ENCODE measurements around the gene GATA6.

GATA6 gene

DNA sequence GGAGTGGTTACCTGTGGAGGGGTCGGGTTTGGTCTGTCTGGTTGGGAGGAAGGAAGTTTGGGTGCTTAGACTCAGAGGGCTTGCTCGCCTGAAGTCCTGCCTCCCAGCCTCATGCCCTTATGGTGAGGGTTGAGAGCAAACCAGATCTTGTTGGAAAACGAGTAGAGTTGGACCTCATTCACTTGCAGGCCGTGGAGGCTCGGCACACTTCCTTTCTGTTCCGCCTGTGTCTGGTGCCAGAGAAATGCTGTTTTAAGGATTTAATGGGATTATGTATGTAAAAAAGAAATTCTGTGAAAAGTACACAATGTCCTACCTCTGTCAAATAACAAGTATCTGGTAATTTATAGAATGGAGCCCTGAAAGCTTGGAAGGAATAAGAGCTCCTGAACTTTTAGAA is 29.6 kb downstream of the GATA6 start:
- no peak for TF ChIP-seq ZFX (IDR thresholded peaks at IDR 0.05)
- no peak for TF ChIP-seq CTCF (conservative IDR thresholded peaks at IDR 0.05)

DNA sequence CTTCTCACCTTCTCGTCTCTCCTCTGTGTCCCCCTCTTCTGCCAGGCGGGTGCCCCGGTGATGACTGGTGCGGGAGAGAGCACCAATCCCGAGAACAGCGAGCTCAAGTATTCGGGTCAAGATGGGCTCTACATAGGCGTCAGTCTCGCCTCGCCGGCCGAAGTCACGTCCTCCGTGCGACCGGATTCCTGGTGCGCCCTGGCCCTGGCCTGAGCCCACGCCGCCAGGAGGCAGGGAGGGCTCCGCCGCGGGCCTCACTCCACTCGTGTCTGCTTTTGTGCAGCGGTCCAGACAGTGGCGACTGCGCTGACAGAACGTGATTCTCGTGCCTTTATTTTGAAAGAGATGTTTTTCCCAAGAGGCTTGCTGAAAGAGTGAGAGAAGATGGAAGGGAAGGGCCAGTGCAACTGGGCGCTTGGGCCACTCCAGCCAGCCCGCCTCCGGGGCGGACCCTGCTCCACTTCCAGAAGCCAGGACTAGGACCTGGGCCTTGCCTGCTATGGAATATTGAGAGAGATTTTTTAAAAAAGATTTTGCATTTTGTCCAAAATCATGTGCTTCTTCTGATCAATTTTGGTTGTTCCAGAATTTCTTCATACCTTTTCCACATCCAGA is 31.3 kb downstream of the GATA6 start:
- no peak overlapping the region for H3K27ac ChIP-seq
- TF ChIP-seq CTCF (conservative IDR thresholded peaks at IDR 0.05) (no peak), ZFX (IDR thresholded peaks at IDR 0.05) (no peak)

More for the DNA sequence above, 29.6 kb downstream of the GATA6 start:
- H3K27ac ChIP-seq, result no peak overlapping the region

- H3K27ac ChIP-seq, result no peak overlapping the region
- no peak for TF ChIP-seq CTCF (conservative IDR thresholded peaks at IDR 0.05)
- no peak for TF ChIP-seq ZFX (IDR thresholded peaks at IDR 0.05)
Measured at GRCh38 chr18:22203035-22203434, 33.6 kb downstream of the GATA6 start.

DNA sequence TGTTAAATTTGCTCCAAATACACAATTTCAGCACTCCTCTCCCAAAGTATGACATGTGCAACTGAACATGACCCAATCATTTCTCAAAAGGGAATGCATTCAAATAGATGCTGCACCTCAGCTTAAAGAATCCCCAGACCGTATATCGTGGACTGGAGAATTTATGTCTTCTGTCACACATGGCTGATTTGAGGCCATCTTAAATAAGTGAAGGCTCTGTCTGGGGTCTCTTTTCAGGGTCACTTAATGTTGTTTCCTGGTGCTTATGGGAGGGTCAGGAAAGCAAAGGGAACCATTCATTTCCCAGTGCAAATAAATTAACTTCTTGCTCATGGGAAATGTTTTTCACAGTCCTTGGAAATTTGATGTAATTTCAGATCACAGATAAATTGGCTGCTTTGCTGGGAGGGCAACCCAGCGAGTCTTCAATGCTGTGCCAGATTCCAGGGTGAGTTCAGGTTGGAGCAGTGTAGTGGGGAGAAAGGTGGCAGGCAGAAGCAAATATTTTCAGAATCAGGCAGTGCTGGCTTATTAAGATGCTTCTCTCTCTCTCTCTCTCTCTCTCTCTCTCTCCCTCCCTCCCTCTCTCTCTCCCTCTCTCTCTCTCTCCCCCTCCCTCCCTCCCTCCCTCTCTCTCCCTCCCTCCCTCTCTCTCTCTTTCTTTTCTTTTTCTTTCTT is 34.3 kb downstream of the GATA6 start:
- no peak overlapping the region for H3K27ac ChIP-seq
- TF ChIP-seq ZFX (IDR thresholded peaks at IDR 0.05) (no peak), CTCF (conservative IDR thresholded peaks at IDR 0.05) (no peak)

GRCh38 chr18:22204214-22204536 is 34.8 kb downstream of the GATA6 start:
- TF ChIP-seq CTCF (conservative IDR thresholded peaks at IDR 0.05) (no peak), ZFX (IDR thresholded peaks at IDR 0.05) (no peak)
- no peak overlapping the region for H3K27ac ChIP-seq

GRCh38 chr18:22204996-22205395 is 35.6 kb downstream of the GATA6 start:
- TF ChIP-seq ZFX (IDR thresholded peaks at IDR 0.05), result no peak
- TF ChIP-seq CTCF (conservative IDR thresholded peaks at IDR 0.05), result no peak
- no peak overlapping the region for H3K27ac ChIP-seq

GRCh38 chr18:22207021-22207758 is 37.8 kb downstream of the GATA6 start:
- TF ChIP-seq CTCF (conservative IDR thresholded peaks at IDR 0.05) (no peak), ZFX (IDR thresholded peaks at IDR 0.05) (no peak)

More at GRCh38 chr18:22207021-22207758, 37.8 kb downstream of the GATA6 start:
- no peak overlapping the region for H3K27ac ChIP-seq

All from C4-2B (cell line).